ENCODE results near the gene NIN.

NIN gene

GRCh38 chr14:50830932-50831725 lies at the start of gene NIN:
NIN (minus strand) TSS chr14:50831162; CDS start chr14:50822056, 9,106 bp downstream.
- peak; percentile 55 for DNase-seq

GRCh38 chr14:50875359-50876070 lies 44.6 kb upstream of the NIN start:
- no peak for DNase-seq

- DNase-seq, result no peak
Observed at GRCh38 chr14:50874757-50875156, 43.8 kb upstream of the NIN start.

- no peak for DNase-seq
Observed at GRCh38 chr14:50871914-50872732, 41.2 kb upstream of the NIN start, which contains the start of gene ABHD12B. ABHD12B (plus strand) TSS chr14:50872053; CDS start chr14:50872175, 122 bp downstream.

- no peak for DNase-seq
Observed at GRCh38 chr14:50871228-50871627, 40.3 kb upstream of the NIN start.

GRCh38 chr14:50865391-50866076 lies 34.6 kb upstream of the NIN start:
- DNase-seq, result no peak

GRCh38 chr14:50864946-50865345 lies 34.0 kb upstream of the NIN start:
- DNase-seq, result no peak

GRCh38 chr14:50864237-50864636 lies 33.3 kb upstream of the NIN start:
- DNase-seq, result no peak

- no peak for DNase-seq
Observed at GRCh38 chr14:50862036-50862570, 31.1 kb upstream of the NIN start.

GRCh38 chr14:50860478-50861086 lies 29.6 kb upstream of the NIN start:
- DNase-seq, result peak; percentile 85

GRCh38 chr14:50859296-50859624 lies 28.3 kb upstream of the NIN start:
- no peak for DNase-seq

- no peak for DNase-seq
Observed at GRCh38 chr14:50856660-50857059, 25.7 kb upstream of the NIN start.

- no peak for DNase-seq
Observed at GRCh38 chr14:50855558-50855957, 24.6 kb upstream of the NIN start.

- no peak for DNase-seq
Observed at GRCh38 chr14:50854521-50854920, 23.6 kb upstream of the NIN start.

- no peak for DNase-seq
Observed at GRCh38 chr14:50853891-50854290, 22.9 kb upstream of the NIN start.

GRCh38 chr14:50846226-50846880 lies 15.4 kb upstream of the NIN start:
- DNase-seq, result no peak

- DNase-seq, result no peak
Observed at GRCh38 chr14:50845166-50845565, 14.2 kb upstream of the NIN start.

GRCh38 chr14:50844391-50844790 lies 13.4 kb upstream of the NIN start:
- DNase-seq, result no peak

- DNase-seq, result no peak
Observed at GRCh38 chr14:50839691-50840090, 8.7 kb upstream of the NIN start.

- DNase-seq, result no peak
Observed at GRCh38 chr14:50839048-50839447, 8.1 kb upstream of the NIN start.

- no peak for DNase-seq
Observed at GRCh38 chr14:50837850-50838470, 7.0 kb upstream of the NIN start.
